H9 (cell line): ENCODE data around the gene TSEN34. TPM values are rescaled to one million over a fixed set of nuclear protein-coding genes. Genes with fewer than 3 reads are reported as not detected.

Source experiments
- DNase-seq: peaks from one replicate; pipeline ENCODE4 v3.0.0-alpha.2; 2017
- H2AFZ ChIP-seq: one replicate; pipeline ENCODE4 v1.6.1; 2013; ENCODE audit warnings: mild to moderate bottlenecking, low read length, control low read depth, moderate library complexity
- H2AK5ac ChIP-seq: 2 replicates; pipeline ENCODE4 v1.6.1; 2013; ENCODE audit warnings: low read length, control low read depth, mixed read lengths; ENCODE audit not compliant: insufficient read length
- H2BK120ac ChIP-seq: one replicate; pipeline ENCODE4 v1.6.1; 2013; ENCODE audit warnings: low read depth, mild to moderate bottlenecking, low read length, control low read depth, inconsistent platforms; ENCODE audit not compliant: poor library complexity, severe bottlenecking
- H2BK12ac ChIP-seq: 2 replicates; pipeline ENCODE4 v1.6.1; 2013; ENCODE audit warnings: low read length, control low read depth, mixed read lengths, low read depth; ENCODE audit not compliant: insufficient read length
- H2BK15ac ChIP-seq: 2 replicates; pipeline ENCODE4 v1.6.1; 2013; ENCODE audit warnings: low read depth, low read length, control low read depth
- H2BK20ac ChIP-seq: one replicate; pipeline ENCODE4 v1.6.1; 2013; ENCODE audit warnings: low read depth, mild to moderate bottlenecking, low read length, control low read depth, inconsistent platforms; ENCODE audit not compliant: poor library complexity, severe bottlenecking
- H2BK5ac ChIP-seq: 2 replicates; pipeline ENCODE4 v1.6.1; 2013; ENCODE audit warnings: low read length, control low read depth, mixed read lengths; ENCODE audit not compliant: insufficient read length
- H3K14ac ChIP-seq: 2 replicates; pipeline ENCODE4 v1.6.1; 2013; ENCODE audit warnings: low read length, control low read depth; ENCODE audit not compliant: insufficient read depth
- H3K18ac ChIP-seq: 2 replicates; pipeline ENCODE4 v1.6.1; 2013; ENCODE audit warnings: low read depth, mild to moderate bottlenecking, mixed read lengths, low read length, control low read depth; ENCODE audit not compliant: insufficient read length
- H3K23ac ChIP-seq: 2 replicates; pipeline ENCODE4 v1.6.1; 2013; ENCODE audit warnings: low read length, control low read depth, mixed read lengths, low read depth; ENCODE audit not compliant: insufficient read length
- H3K23me2 ChIP-seq: 2 replicates; pipeline ENCODE4 v1.6.1; 2013; ENCODE audit warnings: low read depth, mild to moderate bottlenecking, mixed read lengths, low read length, control low read depth; ENCODE audit not compliant: insufficient read length, poor library complexity, severe bottlenecking
- H3K27ac ChIP-seq: 2 replicates; pipeline ENCODE4 v1.5.1; 2013; ENCODE audit warnings: low read length, control low read depth, mixed read lengths, low read depth; ENCODE audit not compliant: insufficient read length
- H3K27me3 ChIP-seq: 2 replicates; pipeline ENCODE4 v1.6.1; 2013; ENCODE audit warnings: low read length, control low read depth, inconsistent platforms; ENCODE audit not compliant: insufficient read depth
- H3K4ac ChIP-seq: 2 replicates; pipeline ENCODE4 v1.6.1; 2013; ENCODE audit warnings: low read depth, mild to moderate bottlenecking, control low read depth, inconsistent platforms, low read length, moderate library complexity
- H3K4me1 ChIP-seq: 2 replicates; pipeline ENCODE4 v1.6.1; 2013; ENCODE audit warnings: low read length, control low read depth, inconsistent platforms; ENCODE audit not compliant: insufficient read depth
- H3K4me2 ChIP-seq: 2 replicates; pipeline ENCODE4 v1.6.1; 2013; ENCODE audit warnings: low read length, control low read depth, mixed read lengths; ENCODE audit not compliant: insufficient read length, insufficient read depth
- H3K56ac ChIP-seq: 2 replicates; pipeline ENCODE4 v1.6.1; 2013; ENCODE audit warnings: low read depth, mild to moderate bottlenecking, mixed read lengths, low read length, control low read depth; ENCODE audit not compliant: insufficient read length
- H3K79me1 ChIP-seq: 2 replicates; pipeline ENCODE4 v1.6.1; 2013; ENCODE audit warnings: low read depth, mild to moderate bottlenecking, moderate library complexity, low read length, control low read depth, inconsistent platforms; ENCODE audit not compliant: insufficient read depth, poor library complexity, severe bottlenecking
- H3K79me2 ChIP-seq: 2 replicates; pipeline ENCODE4 v1.6.1; 2013; ENCODE audit warnings: low read length, control low read depth, inconsistent platforms; ENCODE audit not compliant: insufficient read depth
- H3K9ac ChIP-seq: 2 replicates; pipeline ENCODE4 v1.6.1; 2013; ENCODE audit warnings: low read length, control low read depth, mixed read lengths; ENCODE audit not compliant: insufficient read length; ENCODE audit errors: extremely low read depth
- H3K9me3 ChIP-seq: one replicate; pipeline ENCODE4 v1.6.1; 2013; ENCODE audit warnings: low read depth, low read length, inconsistent platforms; ENCODE audit not compliant: control insufficient read depth
- H3T11ph ChIP-seq: one replicate; pipeline ENCODE4 v1.6.1; 2013; ENCODE audit warnings: mild to moderate bottlenecking, low read length, control low read depth, inconsistent platforms
- H4K20me1 ChIP-seq: one replicate; pipeline ENCODE4 v1.6.1; 2013; ENCODE audit not compliant: control insufficient read depth, insufficient read length, insufficient read depth
- H4K5ac ChIP-seq: 2 replicates; pipeline ENCODE4 v1.6.1; 2013; ENCODE audit warnings: low read depth, mild to moderate bottlenecking, mixed read lengths, low read length, control low read depth; ENCODE audit not compliant: insufficient read length
- H4K8ac ChIP-seq: replicated peaks from 2 replicates; pipeline ENCODE4 v1.6.1; 2013; ENCODE audit warnings: low read length, control low read depth, mixed read lengths, low read depth; ENCODE audit not compliant: insufficient read length
- H4K91ac ChIP-seq: 2 replicates; pipeline ENCODE4 v1.6.1; 2013; ENCODE audit warnings: low read depth, mild to moderate bottlenecking, moderate library complexity, mixed read lengths, low read length, control low read depth; ENCODE audit not compliant: insufficient read length
- H3K27ac Mint-ChIP-seq, 3 experiments: 2 replicates in 2 of 3; 3 replicates in 1 of 3; pipeline ENCODE4 v1.8.0; 2020 to 2021; ENCODE audit warnings: mixed read lengths in 3 of 3, mild to moderate bottlenecking in 1 of 3, moderate library complexity in 1 of 3
- H3K27me3 Mint-ChIP-seq: 2 replicates; pipeline ENCODE4 v1.8.0; 2021; ENCODE audit warnings: low read depth, mild to moderate bottlenecking, moderate library complexity, mixed read lengths
- H3K36me3 Mint-ChIP-seq, 3 experiments: 2 replicates in 2 of 3; 3 replicates in 1 of 3; pipeline ENCODE4 v1.8.0; 2020 to 2021; ENCODE audit warnings: low read depth in 3 of 3, mixed read lengths in 3 of 3; ENCODE audit not compliant: insufficient read depth in 1 of 3
- H3K4me1 Mint-ChIP-seq, 2 experiments: 2 replicates each; pipeline ENCODE4 v1.8.0; 2020; ENCODE audit warnings: mixed read lengths in 2 of 2
- H3K4me3 Mint-ChIP-seq, 2 experiments: 2 replicates in 1 of 2; 3 replicates in 1 of 2; pipeline ENCODE4 v1.8.0; 2020 to 2021; ENCODE audit warnings: mild to moderate bottlenecking in 2 of 2, mixed read lengths in 2 of 2, moderate library complexity in 1 of 2
- H3K9me3 Mint-ChIP-seq, 2 experiments: 2 replicates in 1 of 2; 3 replicates in 1 of 2; pipeline ENCODE4 v1.8.0; 2020; ENCODE audit warnings: mild to moderate bottlenecking in 2 of 2, mixed read lengths in 2 of 2, moderate library complexity in 1 of 2
- WGBS: extraction: QIAGEN DNeasy Blood & Tissue Kit; methylation state at CpG from one replicate; pipeline ENCODE4 v1.1.7; 2013; ENCODE audit warnings: missing lambda C conversion rate, low lambda C conversion rate, mixed read lengths; ENCODE audit not compliant: insufficient read length; ENCODE audit errors: extremely low coverage; 5-methylcytosine and 5-hydroxymethylcytosine counted together
- total RNA-seq: library from RNA; stranded (reverse); gene quantifications from 2 replicates; pipeline ENCODE4 v1.2.1, GENCODE V29; 2021
- TF ChIP-seq, protein P1 (sequence below): fragments of 200-600 bp; sonication (generic); conservative IDR thresholded peaks from 3 replicates; pipeline ENCODE4 v1.8.0; 2021; ENCODE audit warnings: antibody characterized with exemption, mild to moderate bottlenecking

TSEN34 gene
- total RNA-seq, 1 experiment from 2014 or later, result 28.3 TPM

DNA sequence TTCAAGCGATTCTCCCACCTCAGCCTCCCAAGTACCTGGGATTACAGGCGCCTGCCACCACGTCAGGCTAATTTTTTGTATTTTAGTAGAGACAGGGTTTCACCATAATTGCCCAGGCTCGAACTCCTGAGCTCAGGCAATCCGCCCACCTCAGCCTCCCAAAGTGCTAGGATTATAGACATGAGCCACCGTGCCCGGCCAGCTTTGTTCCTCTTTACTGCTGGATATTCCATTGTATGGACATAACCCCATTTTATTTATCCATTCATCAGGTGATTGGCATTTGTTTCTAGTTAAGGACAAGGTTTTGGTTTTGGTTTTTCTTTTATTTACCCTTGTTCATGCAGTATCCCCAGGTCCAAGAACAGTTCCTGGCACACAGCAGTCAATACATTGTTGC is 5.4 kb downstream of the TSEN34 start:
- Histone ChIP-seq H3K79me2 (peaks cover 8% of the 10 kb centered on the region; the same call in 1 of the 2 replicates), H2BK12ac (no peak overlapping the region), H2BK20ac (no peak overlapping the region), H3K79me1 (peaks cover under 1% of the 10 kb centered on the region), H3K9ac (no peak overlapping the region), H2BK15ac (no peak overlapping the region), H3T11ph (no peak overlapping the region), H3K4me2 (no peak overlapping the region), H3K4me1 (peaks cover 3% of the 10 kb centered on the region; the same call in 1 of the 2 replicates), H3K23me2 (peaks cover 10% of the 10 kb centered on the region), H4K91ac (no peak overlapping the region), H2BK120ac (no peak overlapping the region), H3K56ac (no peak overlapping the region), H3K9me3 (no peaks in the 10 kb centered on the region), H2AFZ (no peak overlapping the region), H3K18ac (no peak overlapping the region), H4K8ac (no peak overlapping the region), H3K14ac (no peak overlapping the region), H4K20me1 (no peaks in the 10 kb centered on the region), H3K23ac (no peak overlapping the region), H2BK5ac (no peak overlapping the region), H3K27me3 (no peaks in the 10 kb centered on the region), H3K4ac (no peak overlapping the region), H4K5ac (no peak overlapping the region), H3K27ac (no peak overlapping the region), H2AK5ac (no peak overlapping the region)
- no CpG with 5 or more reads among the region's 7 CpGs for WGBS
- H3K27me3 Mint-ChIP-seq, result no peaks in the 10 kb centered on the region; the same call in 1 of the 2 replicates
- H3K27ac Mint-ChIP-seq, result no peak overlapping the region
- no peak overlapping the region for H3K4me3 Mint-ChIP-seq
- H3K36me3 Mint-ChIP-seq, result peaks cover 30 to 56% (median 53%) of the 10 kb centered on the region in 3 experiments
- peaks cover 12 to 23% of the 10 kb centered on the region in 2 experiments for H3K4me1 Mint-ChIP-seq
- H3K9me3 Mint-ChIP-seq, result no peaks in the 10 kb centered on the region
- TF ChIP-seq, protein P1, sequence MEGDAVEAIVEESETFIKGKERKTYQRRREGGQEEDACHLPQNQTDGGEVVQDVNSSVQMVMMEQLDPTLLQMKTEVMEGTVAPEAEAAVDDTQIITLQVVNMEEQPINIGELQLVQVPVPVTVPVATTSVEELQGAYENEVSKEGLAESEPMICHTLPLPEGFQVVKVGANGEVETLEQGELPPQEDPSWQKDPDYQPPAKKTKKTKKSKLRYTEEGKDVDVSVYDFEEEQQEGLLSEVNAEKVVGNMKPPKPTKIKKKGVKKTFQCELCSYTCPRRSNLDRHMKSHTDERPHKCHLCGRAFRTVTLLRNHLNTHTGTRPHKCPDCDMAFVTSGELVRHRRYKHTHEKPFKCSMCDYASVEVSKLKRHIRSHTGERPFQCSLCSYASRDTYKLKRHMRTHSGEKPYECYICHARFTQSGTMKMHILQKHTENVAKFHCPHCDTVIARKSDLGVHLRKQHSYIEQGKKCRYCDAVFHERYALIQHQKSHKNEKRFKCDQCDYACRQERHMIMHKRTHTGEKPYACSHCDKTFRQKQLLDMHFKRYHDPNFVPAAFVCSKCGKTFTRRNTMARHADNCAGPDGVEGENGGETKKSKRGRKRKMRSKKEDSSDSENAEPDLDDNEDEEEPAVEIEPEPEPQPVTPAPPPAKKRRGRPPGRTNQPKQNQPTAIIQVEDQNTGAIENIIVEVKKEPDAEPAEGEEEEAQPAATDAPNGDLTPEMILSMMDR, result no peak
- DNase-seq, result no peak
